Measurements from ENCODE around the gene THAP8.

The THAP8 gene

DNA sequence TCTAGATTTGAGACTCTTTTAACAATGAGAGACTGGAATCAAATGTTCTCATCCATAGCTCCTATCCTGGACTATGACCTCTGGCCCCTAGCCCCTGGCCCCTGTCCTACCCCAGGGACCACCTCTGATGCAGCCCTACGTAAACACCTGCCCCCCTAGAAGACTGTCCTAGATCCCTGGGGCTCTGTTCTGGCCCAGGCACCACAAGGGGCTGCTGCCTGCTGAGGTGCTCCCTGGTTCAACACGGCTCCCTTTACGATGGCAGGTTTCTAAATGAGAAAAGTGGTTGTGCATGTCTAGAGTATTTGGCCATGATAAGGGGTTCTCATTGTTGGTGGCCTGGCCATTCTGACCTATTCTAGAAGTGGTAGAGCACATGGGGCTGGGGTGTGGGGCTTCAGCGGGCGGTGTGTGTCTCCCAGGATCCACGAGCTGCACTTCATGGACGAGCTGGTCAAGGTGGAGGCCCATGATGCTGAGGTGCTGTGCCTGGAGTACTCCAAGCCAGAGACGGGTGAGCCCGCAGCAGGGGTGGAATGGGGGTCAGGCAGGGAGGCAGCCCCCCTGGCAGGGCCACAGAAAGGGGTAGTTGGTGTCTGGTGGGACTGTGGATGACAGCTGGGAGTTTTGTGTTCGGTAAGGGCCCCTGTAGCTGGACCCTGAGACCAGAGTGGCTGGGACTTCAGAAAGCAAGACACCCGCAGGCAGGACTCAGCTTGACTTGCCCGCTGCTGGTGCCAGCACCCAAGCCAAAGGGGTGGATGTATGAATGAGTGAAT lies 30.3 kb upstream of the THAP8 start:
- H3K4me2 ChIP-seq (ENCODE audit: low read length), result no peak overlapping the region
- H3K27me3 ChIP-seq (ENCODE audit: control insufficient read depth, low read length), result no peaks in the 10 kb centered on the region
- H3K36me3 ChIP-seq (ENCODE audit: control insufficient read depth, low read length), result peaks cover 78% of the 10 kb centered on the region
- H3K79me2 ChIP-seq (ENCODE audit: control insufficient read depth, low read length), result peaks cover 2% of the 10 kb centered on the region
- H4K20me1 ChIP-seq (ENCODE audit: control insufficient read depth, insufficient read depth, low read depth, low read length), result no peaks in the 10 kb centered on the region
- H3F3A ChIP-seq (ENCODE audit: control insufficient read depth, insufficient read depth), result no peaks in the 10 kb centered on the region
- no peaks in the 10 kb centered on the region for H3K9me3 ChIP-seq (ENCODE audit: control insufficient read depth, insufficient read depth, low read length)
- no peak overlapping the region for H3K4me3 ChIP-seq (ENCODE audit: low read length)
- no peaks in the 10 kb centered on the region for H3K4me1 ChIP-seq (ENCODE audit: control insufficient read depth, low read length)
- no peaks in the 10 kb centered on the region for H3K9me2 ChIP-seq (replicated peaks; ENCODE audit: control insufficient read depth, low read length)
- TF ChIP-seq, protein P1, sequence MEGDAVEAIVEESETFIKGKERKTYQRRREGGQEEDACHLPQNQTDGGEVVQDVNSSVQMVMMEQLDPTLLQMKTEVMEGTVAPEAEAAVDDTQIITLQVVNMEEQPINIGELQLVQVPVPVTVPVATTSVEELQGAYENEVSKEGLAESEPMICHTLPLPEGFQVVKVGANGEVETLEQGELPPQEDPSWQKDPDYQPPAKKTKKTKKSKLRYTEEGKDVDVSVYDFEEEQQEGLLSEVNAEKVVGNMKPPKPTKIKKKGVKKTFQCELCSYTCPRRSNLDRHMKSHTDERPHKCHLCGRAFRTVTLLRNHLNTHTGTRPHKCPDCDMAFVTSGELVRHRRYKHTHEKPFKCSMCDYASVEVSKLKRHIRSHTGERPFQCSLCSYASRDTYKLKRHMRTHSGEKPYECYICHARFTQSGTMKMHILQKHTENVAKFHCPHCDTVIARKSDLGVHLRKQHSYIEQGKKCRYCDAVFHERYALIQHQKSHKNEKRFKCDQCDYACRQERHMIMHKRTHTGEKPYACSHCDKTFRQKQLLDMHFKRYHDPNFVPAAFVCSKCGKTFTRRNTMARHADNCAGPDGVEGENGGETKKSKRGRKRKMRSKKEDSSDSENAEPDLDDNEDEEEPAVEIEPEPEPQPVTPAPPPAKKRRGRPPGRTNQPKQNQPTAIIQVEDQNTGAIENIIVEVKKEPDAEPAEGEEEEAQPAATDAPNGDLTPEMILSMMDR (IDR thresholded peaks at IDR 0.05; ENCODE audit: low read depth, low read length, poor library complexity, severe bottlenecking), result no peak
- TF ChIP-seq EZH2phosphoT487 (IDR thresholded peaks at IDR 0.05; ENCODE audit: borderline replicate concordance, low read length), result no peak
- H3K27ac ChIP-seq (ENCODE audit: low read depth, low read length), result no peak overlapping the region

DNA sequence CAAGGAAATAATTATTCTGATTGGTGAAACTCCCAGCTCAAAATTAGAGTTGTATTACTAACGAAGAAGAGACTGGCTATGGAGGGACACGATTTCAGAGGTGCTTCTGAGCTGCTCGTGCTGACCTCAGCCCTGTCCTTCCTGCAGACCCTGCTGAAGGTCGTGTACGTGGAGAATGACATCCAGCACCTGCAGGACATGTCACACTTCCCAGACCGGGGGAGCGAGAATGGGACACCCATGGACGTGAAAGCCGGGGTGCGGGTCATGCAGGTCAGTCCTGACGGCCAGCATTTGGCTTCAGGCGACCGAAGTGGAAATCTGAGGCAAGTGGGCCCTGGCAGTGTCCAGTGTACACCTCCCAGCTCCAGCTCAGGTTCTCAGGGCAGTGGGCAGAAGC lies 28.8 kb upstream of the THAP8 start:
- no peaks in the 10 kb centered on the region for H3K27me3 ChIP-seq (ENCODE audit: control insufficient read depth, low read length)
- no peak overlapping the region for H3K4me2 ChIP-seq (ENCODE audit: low read length)
- no peak overlapping the region for H3K27ac ChIP-seq (ENCODE audit: low read depth, low read length)
- H3K4me3 ChIP-seq (ENCODE audit: low read length), result no peak overlapping the region
- H3F3A ChIP-seq (ENCODE audit: control insufficient read depth, insufficient read depth), result no peaks in the 10 kb centered on the region
- peaks cover 3% of the 10 kb centered on the region for H3K79me2 ChIP-seq (ENCODE audit: control insufficient read depth, low read length)
- H3K4me1 ChIP-seq (ENCODE audit: control insufficient read depth, low read length), result no peaks in the 10 kb centered on the region
- peaks cover 73% of the 10 kb centered on the region for H3K36me3 ChIP-seq (ENCODE audit: control insufficient read depth, low read length)
- TF ChIP-seq, protein P1 (IDR thresholded peaks at IDR 0.05; ENCODE audit: low read depth, low read length, poor library complexity, severe bottlenecking), result no peak
- TF ChIP-seq EZH2phosphoT487 (IDR thresholded peaks at IDR 0.05; ENCODE audit: borderline replicate concordance, low read length), result no peak
- H3K9me2 ChIP-seq (replicated peaks; ENCODE audit: control insufficient read depth, low read length), result no peaks in the 10 kb centered on the region
- no peaks in the 10 kb centered on the region for H3K9me3 ChIP-seq (ENCODE audit: control insufficient read depth, insufficient read depth, low read length)
- H4K20me1 ChIP-seq (ENCODE audit: control insufficient read depth, insufficient read depth, low read depth, low read length), result no peaks in the 10 kb centered on the region

DNA sequence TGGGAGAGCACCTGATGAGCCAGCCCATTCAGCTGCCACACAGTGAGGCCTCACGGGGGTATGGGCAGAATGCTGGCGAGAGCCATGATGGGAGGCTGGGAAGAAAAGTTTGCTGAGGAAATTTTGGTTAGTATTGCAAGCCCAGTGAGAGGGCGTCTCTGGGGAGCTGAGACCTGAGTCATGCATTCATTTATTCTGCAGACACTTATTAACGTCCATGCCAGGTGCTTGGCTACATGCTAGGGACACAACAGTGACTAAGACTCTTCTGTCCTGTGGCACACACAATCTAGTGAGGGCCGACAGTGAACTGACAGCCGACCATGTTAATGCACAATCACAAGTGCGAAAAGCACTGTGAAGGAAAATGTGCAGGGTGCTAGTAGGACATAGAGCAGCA lies 27.8 kb upstream of the THAP8 start:
- Histone ChIP-seq H3K9me3 (ENCODE audit: control insufficient read depth, insufficient read depth, low read length) (no peaks in the 10 kb centered on the region), H3K9me2 (replicated peaks; ENCODE audit: control insufficient read depth, low read length) (no peaks in the 10 kb centered on the region), H3K4me2 (ENCODE audit: low read length) (no peak overlapping the region), H3K79me2 (ENCODE audit: control insufficient read depth, low read length) (peaks cover 3% of the 10 kb centered on the region), H3K4me3 (ENCODE audit: low read length) (no peak overlapping the region), H3K27me3 (ENCODE audit: control insufficient read depth, low read length) (no peaks in the 10 kb centered on the region), H4K20me1 (ENCODE audit: control insufficient read depth, insufficient read depth, low read depth, low read length) (no peaks in the 10 kb centered on the region), H3F3A (ENCODE audit: control insufficient read depth, insufficient read depth) (no peaks in the 10 kb centered on the region), H3K36me3 (ENCODE audit: control insufficient read depth, low read length) (peaks cover 79% of the 10 kb centered on the region), H3K4me1 (ENCODE audit: control insufficient read depth, low read length) (no peaks in the 10 kb centered on the region), H3K27ac (ENCODE audit: low read depth, low read length) (no peak overlapping the region)
- TF ChIP-seq, protein P1 (IDR thresholded peaks at IDR 0.05; ENCODE audit: low read depth, low read length, poor library complexity, severe bottlenecking), result no peak
- TF ChIP-seq EZH2phosphoT487 (IDR thresholded peaks at IDR 0.05; ENCODE audit: borderline replicate concordance, low read length), result no peak
